Raji (cell line): Measurements from ENCODE around the gene PLCG2.

Experiments
- POLR2A ChIP-seq: IDR thresholded peaks from 2 replicates; pipeline ENCODE4 v1.6.1; 2011; ENCODE audit warnings: low read depth, low read length, control low read depth; ENCODE audit not compliant: insufficient read depth

Gene PLCG2

GRCh38 chr16:81973737-81974136 is 194.6 kb downstream of the PLCG2 start:
- TF ChIP-seq POLR2A: no peak

GRCh38 chr16:81975637-81976036 is 196.5 kb downstream of the PLCG2 start:
- no peak for TF ChIP-seq POLR2A

GRCh38 chr16:81987121-81987520 is 208.0 kb downstream of the PLCG2 start:
- TF ChIP-seq POLR2A: no peak

- no peak for TF ChIP-seq POLR2A
Measured at GRCh38 chr16:81987706-81988105, 208.6 kb downstream of the PLCG2 start.

- no peak for TF ChIP-seq POLR2A
Measured at GRCh38 chr16:81992859-81993258, 213.8 kb downstream of the PLCG2 start.

GRCh38 chr16:81994485-81994884 is 215.4 kb downstream of the PLCG2 start:
- TF ChIP-seq POLR2A: no peak

- no peak for TF ChIP-seq POLR2A
Measured at GRCh38 chr16:81995651-81996050, 216.6 kb downstream of the PLCG2 start.

- TF ChIP-seq POLR2A: no peak
Measured at GRCh38 chr16:81996664-81997509, 217.8 kb downstream of the PLCG2 start.

- TF ChIP-seq POLR2A: no peak
Measured at GRCh38 chr16:81997738-81998137, 218.6 kb downstream of the PLCG2 start.

GRCh38 chr16:82002831-82003230 is 223.7 kb downstream of the PLCG2 start:
- TF ChIP-seq POLR2A: no peak

- TF ChIP-seq POLR2A: no peak
Measured at GRCh38 chr16:82004601-82005000, 225.5 kb downstream of the PLCG2 start.

GRCh38 chr16:82005027-82005830 is 226.1 kb downstream of the PLCG2 start:
- no peak for TF ChIP-seq POLR2A

GRCh38 chr16:82006036-82006435 is 226.9 kb downstream of the PLCG2 start:
- TF ChIP-seq POLR2A: no peak

GRCh38 chr16:82007189-82007588 is 228.1 kb downstream of the PLCG2 start:
- TF ChIP-seq POLR2A: no peak

GRCh38 chr16:82008957-82009592 is 230.0 kb downstream of the PLCG2 start:
- TF ChIP-seq POLR2A: no peak

GRCh38 chr16:82010649-82011048 is 231.6 kb downstream of the PLCG2 start:
- no peak for TF ChIP-seq POLR2A
